SH-SY5Y (cell line): ENCODE measurements around the gene TPP2.

ENCODE experiments used
- GATA2 ChIP-seq: IDR thresholded peaks from 2 replicates; pipeline ENCODE4 v1.6.1; 2011; ENCODE audit warnings: mild to moderate bottlenecking, low read depth, low read length
- GATA3 ChIP-seq: IDR thresholded peaks from 2 replicates; pipeline ENCODE4 v1.6.1; 2011; ENCODE audit warnings: low read depth, mild to moderate bottlenecking, low read length, moderate library complexity

The TPP2 gene

DNA sequence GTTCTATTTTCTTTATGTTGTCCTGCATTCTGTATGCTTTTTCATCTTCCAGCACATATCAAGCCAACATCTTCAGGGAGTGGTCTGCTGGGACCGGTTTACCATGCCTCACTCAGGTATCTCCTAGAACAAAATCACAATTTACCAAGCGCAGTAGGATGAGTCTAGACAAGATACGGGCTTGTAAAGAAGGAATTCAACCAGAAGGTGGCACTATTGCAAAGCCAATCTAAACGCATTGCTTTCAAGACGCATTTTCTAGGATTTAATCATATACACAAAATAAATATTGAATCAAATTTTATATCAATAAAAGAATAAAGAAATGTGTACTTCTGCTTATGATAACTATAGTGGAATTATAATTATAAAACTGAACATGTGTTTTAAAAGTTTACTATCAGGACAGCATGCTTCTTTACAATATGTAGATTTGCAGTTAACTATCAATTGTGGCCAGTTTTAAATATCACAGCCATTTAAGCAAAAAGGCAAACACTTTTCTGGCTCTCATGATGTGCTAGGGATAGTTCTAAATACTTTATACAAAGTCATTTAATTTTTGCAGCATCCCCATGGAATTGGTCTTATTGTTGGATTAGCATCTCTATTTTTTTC, 16.1 kb upstream of the TPP2 start:
- TF ChIP-seq GATA3 (no peak), GATA2 (no peak)

DNA sequence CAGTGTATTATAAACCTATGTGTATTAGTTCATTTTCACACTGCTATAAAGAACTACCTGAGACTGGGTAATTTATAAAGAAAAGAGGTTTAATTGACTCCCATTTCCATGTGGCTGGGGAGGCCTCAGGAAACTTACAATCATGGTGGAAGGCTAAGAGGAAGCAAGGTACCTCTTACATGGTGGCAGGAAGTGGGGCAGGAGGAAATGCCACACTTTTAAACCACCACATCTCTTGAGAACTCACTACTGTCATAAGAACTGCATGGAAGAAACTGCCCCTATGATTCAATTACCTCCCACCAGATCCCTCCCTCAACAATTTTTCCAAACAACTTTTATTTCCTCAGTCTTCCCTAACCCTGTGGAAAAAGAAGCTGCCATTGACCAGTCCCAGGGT, 14.5 kb upstream of the TPP2 start:
- TF ChIP-seq GATA3 = no peak
- TF ChIP-seq GATA2 = no peak

DNA sequence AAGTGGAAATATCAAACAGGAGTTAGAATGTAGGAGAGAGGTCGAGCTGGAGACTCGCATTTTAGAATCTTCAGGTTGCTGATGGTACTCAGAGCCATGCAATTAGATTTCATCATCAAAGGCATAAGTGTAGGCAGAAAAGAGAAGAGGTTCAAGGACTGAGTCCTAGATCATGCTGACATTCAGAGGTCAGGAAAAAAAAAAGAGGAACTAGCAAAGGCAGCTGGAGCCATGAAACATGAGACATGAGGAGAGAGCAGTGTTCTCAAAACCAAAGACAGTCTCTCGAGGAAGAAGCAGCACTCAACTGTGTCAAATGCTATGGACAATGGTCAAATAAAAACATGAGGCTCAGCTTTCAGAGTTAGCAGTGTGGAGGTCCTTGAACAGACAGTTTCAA, 12.4 kb upstream of the TPP2 start:
- TF ChIP-seq GATA2 = no peak
- no peak for TF ChIP-seq GATA3

DNA sequence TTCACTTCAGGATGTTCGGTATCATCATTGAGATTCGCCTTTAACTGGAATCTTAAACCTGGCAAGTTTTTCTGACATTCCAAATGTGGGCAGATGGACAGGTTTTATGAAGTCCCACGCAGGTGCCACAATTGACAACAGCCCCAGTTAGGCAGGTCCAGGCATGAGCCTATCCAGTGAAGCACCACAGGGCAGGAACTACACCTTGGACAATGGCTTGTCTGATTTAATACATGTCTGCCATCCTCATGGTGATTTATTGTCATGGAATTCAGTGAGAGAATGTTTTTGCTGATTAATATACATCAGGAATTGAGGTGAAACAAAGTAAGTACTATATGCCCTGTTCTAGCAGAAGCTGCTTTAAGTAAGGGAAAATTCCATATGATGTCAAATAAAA, 10.2 kb upstream of the TPP2 start:
- TF ChIP-seq GATA3 (no peak), GATA2 (no peak)

DNA sequence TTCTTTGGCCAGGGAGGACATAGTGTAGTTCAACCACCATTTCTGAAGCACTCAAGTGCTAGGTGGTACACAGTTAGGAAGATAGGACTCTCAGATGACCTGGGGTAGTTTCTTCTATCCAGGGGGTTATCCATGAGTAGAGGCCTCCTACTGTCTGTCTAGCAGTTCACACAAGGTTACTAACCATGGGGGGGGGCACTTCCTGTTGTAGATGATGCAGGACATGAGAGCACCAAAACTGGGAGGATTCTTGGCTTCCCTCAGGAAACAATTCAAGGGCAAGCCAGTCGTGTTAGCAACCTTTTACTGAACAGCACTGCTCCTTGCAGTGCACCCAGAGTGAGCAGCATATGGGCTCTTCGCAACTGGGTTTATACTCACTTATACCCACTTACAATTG, 8.9 kb upstream of the TPP2 start:
- TF ChIP-seq GATA3 = no peak
- no peak for TF ChIP-seq GATA2

DNA sequence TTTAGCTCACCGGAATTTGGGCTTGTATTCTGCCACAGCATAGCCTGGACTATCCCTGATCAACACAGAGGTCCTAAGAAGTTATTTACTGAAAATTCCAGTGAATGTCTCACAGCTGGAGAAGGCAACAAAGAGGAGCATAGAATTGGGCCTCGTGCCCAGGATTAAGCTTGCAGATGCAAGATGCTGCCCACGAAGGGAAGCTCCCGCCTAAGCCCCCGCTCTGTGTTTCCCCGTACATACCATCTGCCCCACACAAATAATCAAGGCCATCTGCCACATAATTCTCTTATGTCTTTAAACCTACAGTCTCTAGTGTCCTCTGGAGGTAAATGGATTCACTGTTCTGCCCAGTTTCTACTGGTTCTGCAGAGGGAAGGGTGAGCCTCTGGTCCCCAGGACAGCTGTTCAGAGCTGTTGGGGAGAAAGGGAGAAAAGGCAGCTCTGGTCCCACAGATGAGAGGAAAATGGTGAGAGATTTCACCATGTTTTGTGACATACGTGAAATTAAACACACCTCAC, 7.4 kb upstream of the TPP2 start:
- TF ChIP-seq GATA3 (no peak), GATA2 (no peak)

DNA sequence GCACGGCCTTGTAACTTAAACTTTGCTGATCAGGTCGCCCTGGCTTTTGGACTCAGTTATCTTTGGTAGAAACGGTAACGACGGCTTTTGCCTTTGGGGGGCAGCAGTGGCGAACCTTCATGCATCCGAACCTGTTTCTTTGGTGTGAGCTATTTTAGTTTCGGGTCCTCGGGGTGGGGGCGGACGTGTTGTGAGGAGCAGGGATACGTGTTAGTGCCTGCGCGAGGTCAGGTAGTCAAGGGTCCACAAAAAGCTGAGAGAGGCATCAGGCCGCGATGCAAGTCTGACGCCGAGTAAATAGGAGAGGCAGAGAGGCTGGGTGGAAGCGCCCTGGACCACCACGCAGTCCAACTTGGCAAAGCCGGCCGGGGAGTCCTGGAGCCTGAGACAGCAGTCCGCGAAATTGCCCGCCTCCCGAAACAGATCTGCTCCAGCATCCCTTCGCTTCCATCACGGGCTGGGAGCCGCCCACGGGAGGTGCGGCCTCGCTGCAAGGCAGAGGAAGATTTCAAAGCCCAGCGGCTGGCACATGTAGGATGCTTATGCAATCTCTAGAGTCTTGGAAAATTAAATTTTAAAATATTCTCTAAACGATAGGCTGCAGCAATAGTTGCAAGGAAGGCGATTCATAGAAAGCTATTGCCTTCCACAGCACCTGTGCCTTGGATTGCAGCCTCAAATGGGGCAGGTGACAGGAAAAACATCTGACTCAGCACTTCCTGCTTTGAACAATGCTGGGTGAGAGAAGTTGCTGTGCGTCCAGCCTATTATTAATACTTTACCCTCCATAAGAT, 4.6 kb upstream of the TPP2 start:
- no peak for TF ChIP-seq GATA3
- TF ChIP-seq GATA2 = no peak

DNA sequence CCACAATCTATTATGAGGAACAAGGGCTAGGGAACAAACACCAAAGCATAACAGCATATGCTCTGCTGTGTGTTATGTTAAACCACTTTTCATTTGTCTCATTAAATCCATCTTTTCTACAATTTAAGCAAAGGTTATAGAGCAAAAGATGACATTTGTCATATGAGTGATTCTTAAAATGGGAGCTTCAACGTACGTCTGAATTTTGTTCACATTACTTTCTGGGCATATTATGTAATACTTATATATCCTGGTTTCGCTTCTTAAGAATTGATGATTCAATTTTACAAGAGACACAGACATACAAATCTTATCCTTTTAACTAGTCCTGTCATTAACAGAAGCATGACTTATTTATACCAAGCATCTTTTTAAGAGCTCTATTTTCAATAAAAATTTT, 3.3 kb upstream of the TPP2 start:
- TF ChIP-seq GATA2 = no peak
- TF ChIP-seq GATA3 = no peak

DNA sequence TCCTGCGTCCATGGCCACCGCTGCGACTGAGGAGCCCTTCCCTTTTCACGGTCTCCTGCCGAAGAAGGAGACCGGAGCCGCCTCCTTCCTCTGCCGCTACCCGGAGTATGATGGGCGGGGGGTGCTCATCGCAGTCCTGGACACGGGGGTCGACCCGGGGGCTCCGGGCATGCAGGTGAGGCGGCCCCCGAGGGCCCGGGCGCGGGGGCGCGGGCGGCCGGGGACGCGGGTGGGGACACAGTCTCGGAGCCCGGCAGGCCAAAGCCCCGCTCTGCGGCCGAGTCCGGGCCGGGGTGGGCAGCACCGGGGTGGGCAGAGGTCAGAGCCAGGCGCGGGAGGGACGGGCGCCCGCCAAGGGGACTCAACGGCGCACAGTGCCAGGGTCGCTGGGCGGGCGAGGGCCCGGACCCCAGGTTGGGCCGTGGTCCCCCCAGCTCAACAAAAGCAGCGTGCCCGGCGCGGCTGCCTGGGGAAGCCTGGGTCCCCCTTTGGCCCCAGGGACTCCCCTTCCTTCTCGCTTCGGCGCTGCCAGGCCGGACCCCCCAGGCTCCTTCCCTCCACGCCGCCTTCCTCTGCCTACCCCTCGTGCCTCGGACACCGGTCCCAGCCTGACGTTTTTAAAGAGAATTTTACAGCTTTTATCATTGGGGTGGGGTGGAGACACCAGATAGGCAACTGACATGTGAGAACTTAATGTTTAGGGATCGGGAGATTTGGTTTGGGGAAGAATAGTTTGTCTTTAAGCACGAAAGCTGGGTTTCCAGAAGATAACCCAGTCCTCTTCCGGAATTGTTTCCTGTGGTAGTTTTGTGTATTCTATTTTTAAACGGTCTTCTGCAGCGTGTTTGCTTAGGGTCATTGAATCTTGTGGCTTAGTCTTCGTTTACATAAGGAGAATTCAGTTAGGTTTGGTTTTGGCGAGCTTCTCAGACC, 509 bp downstream of the TPP2 start:
- TF ChIP-seq GATA2 = no peak
- no peak for TF ChIP-seq GATA3

DNA sequence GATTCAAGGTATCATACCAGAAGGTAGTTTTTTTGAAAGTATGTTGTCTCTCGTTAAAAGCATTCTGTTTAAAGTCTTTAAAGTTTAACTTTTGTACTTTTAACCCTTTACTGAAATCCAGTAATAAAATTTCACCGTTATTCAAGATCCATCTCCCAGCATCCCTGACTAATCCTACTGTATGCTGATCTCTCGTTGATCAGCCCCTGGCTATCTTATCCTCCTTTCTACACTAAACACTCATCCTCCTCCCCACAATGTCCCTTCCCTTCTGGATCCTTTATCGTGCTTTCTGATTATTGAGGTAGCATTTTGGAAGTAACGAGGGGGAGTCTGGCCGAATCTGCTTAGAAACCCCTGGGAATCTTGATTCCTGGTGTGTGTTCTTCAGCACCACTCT, 1.3 kb downstream of the TPP2 start:
- no peak for TF ChIP-seq GATA3
- TF ChIP-seq GATA2 = no peak

DNA sequence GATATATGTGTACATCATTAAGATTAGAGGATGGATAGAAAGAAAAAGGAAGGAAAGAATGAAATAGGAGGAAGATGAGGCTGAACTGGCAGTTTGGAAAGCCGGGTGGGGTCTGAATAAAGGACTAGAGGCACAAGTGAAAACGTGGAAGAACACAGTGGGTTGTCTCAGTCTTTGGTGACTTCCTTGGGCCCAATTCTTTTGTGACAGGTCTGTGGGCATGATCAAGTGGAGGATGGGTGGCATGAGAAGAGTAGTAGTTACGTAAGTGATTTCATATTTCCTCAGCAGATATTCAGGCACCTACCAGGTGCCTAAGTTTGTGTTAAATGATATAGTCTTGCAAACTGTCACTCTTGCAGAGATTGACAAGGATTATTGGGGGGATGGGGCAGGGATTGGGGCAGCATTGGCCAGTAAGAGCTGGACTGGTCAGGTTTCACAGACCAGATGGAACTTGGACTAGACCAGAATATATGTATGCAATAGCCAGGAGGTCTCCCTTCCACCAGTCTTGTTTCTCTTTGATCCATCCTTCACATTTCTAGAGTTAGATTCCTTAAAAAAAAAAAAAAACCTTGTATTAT, 2.7 kb downstream of the TPP2 start:
- no peak for TF ChIP-seq GATA2
- no peak for TF ChIP-seq GATA3

DNA sequence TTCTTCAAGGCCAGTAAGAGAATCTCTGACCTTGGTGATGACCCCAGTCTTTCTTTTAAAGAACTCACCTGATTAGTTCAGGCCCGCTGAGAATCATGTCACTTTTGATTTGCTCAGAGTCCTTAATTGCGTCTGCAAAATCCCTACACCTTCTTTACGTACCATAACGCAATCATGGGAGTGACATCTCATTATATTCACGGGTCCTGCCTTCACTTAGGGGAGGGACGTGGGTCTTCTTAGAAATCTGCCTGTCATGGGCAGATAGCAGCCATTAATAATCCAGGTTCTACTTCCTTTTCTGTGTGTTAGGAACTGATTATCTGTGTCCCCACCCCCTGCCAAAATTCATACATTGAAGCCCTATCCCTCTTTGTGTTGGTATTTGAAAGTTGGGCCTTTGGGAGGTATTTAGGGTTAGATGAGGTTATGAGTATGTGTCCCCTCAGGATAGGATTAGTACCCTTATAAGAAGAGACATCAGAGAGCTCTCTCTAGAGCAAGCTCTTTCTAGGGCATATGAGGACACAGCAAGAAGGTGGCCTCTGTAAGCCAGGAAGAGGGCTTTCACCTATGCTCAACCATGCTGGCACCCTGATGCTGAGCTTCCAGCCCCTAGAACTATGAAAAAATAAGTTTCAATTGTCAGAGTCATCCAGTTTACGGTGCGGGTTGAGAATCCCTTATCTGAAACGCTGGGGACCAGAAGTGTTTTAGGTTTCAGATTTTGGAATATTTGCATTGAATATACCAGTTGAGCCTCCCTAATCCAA, 9.9 kb downstream of the TPP2 start:
- TF ChIP-seq GATA3 = no peak
- TF ChIP-seq GATA2 = no peak

DNA sequence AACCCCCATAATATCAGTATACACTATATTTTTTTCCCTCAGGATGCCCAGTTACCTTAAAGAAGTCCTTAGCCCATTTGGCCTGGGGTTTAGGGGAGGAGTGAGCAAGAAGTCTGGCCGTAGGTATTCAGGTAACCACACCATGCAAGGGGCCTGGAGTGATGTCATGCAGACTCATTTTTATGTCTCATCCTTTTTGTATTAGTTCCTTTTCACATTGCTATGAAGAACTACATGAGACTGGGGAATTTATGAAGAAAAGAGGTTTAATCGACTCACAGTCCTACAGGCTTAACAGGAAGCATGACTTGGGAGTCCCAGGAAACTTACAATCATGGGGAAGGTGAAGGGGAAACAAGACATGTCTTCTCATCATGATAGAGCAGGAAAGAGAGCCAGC, 12.2 kb downstream of the TPP2 start:
- no peak for TF ChIP-seq GATA2
- TF ChIP-seq GATA3 = no peak
